OCI-LY3 (cell line): Measurements from ENCODE around the gene ELP2.

Source experiments
- H2AFZ ChIP-seq: fragments of 200-600, 300-600 bp; shearing (Covaris generic); 2 replicates; pipeline ENCODE4 v1.6.0; 2014; ENCODE audit warnings: antibody characterized with exemption, low read depth, low read length
- H3K27ac ChIP-seq: fragments of 200-600, 300-600 bp; sonication (generic); 2 replicates; pipeline ENCODE4 v1.5.1; 2014; ENCODE audit warnings: mild to moderate bottlenecking, low read length, moderate library complexity, mixed read lengths
- H3K27me3 ChIP-seq: fragments of 200-600, 300-600 bp; sonication (generic); 2 replicates; pipeline ENCODE4 v1.6.1; 2014; ENCODE audit warnings: low read depth, low read length, mixed read lengths
- H3K36me3 ChIP-seq: fragments of 200-600, 300-600 bp; sonication (generic); replicated peaks from 2 replicates; pipeline ENCODE3; 2014; ENCODE audit warnings: low read depth, low read length, mixed read lengths
- H3K4me1 ChIP-seq: fragments of 300-600, 200-600 bp; sonication (generic); 2 replicates; pipeline ENCODE4 v1.6.1; 2014; ENCODE audit warnings: low read length, mixed read lengths
- H3K4me2 ChIP-seq: fragments of 200-600, 300-600 bp; sonication (generic); 2 replicates; pipeline ENCODE4 v1.6.1; 2014; ENCODE audit warnings: low read length, mixed read lengths
- H3K4me3 ChIP-seq: fragments of 300-600, 200-600 bp; sonication (generic); 2 replicates; pipeline ENCODE4 v1.5.1; 2014; ENCODE audit warnings: antibody characterized with exemption, mild to moderate bottlenecking, low read length, moderate library complexity
- H3K79me2 ChIP-seq: fragments of 300-600, 200-600 bp; shearing (Covaris generic); 2 replicates; pipeline ENCODE4 v1.6.1; 2014; ENCODE audit warnings: mild to moderate bottlenecking, low read length, mixed read lengths
- H3K9ac ChIP-seq: fragments of 300-600, 200-600 bp; shearing (Covaris generic); 2 replicates; pipeline ENCODE4 v1.6.0; 2014; ENCODE audit warnings: mild to moderate bottlenecking, low read length, moderate library complexity
- H3K9me3 ChIP-seq: fragments of 200-600, 300-600 bp; shearing (Covaris generic); 2 replicates; pipeline ENCODE4 v1.6.1; 2014; ENCODE audit warnings: low read length, mixed read lengths; ENCODE audit not compliant: insufficient read depth
- H4K20me1 ChIP-seq: fragments of 200-600, 300-600 bp; sonication (generic); 2 replicates; pipeline ENCODE4 v1.6.1; 2016; ENCODE audit warnings: low read length, mixed read lengths; ENCODE audit not compliant: insufficient read depth
- CTCF ChIP-seq: fragments of 200-600, 300-600 bp; sonication (generic); IDR thresholded peaks from 2 replicates; pipeline ENCODE4 v1.5.1; 2014; ENCODE audit warnings: antibody characterized with exemption, low read length, low read depth
- EZH2phosphoT487 ChIP-seq: fragments of 200-600 bp; shearing (Covaris generic); IDR thresholded peaks from 2 replicates; pipeline ENCODE4 v1.6.1; 2018; ENCODE audit warnings: antibody characterized with exemption, mixed run types, low read depth

The ELP2 gene

GRCh38 chr18:36104749-36105148 is 24.9 kb upstream of the ELP2 start:
- peaks cover 20% of the 10 kb centered on the region for H3K4me1 ChIP-seq
- no peaks in the 10 kb centered on the region for H3K27me3 ChIP-seq
- H3K27ac ChIP-seq: no peak overlapping the region
- peaks cover 10% of the 10 kb centered on the region; the same call in 1 of the 2 replicates for H3K9me3 ChIP-seq
- H3K79me2 ChIP-seq: no peaks in the 10 kb centered on the region
- no peak overlapping the region for H3K4me3 ChIP-seq
- no peaks in the 10 kb centered on the region; the same call in 1 of the 2 replicates for H4K20me1 ChIP-seq
- H3K9ac ChIP-seq: no peak overlapping the region
- no peak for TF ChIP-seq EZH2phosphoT487
- TF ChIP-seq CTCF: no peak
- H2AFZ ChIP-seq: no peak overlapping the region
- no peak overlapping the region for H3K4me2 ChIP-seq
- peaks cover 17% of the 10 kb centered on the region for H3K36me3 ChIP-seq

GRCh38 chr18:36107477-36107876 is 22.2 kb upstream of the ELP2 start:
- Histone ChIP-seq H3K4me2 (peak overlapping the region; percentile 48), H3K4me3 (no peak overlapping the region; the same call in 1 of the 2 replicates), H3K9ac (no peak overlapping the region), H3K27ac (peak overlapping the region; percentile 45), H4K20me1 (no peaks in the 10 kb centered on the region; the same call in 1 of the 2 replicates), H3K4me1 (peaks cover 20% of the 10 kb centered on the region), H3K36me3 (peaks cover 31% of the 10 kb centered on the region), H3K79me2 (no peaks in the 10 kb centered on the region), H3K27me3 (no peaks in the 10 kb centered on the region), H3K9me3 (peaks cover under 1% of the 10 kb centered on the region; the same call in 1 of the 2 replicates), H2AFZ (no peak overlapping the region)
- TF ChIP-seq EZH2phosphoT487: no peak
- TF ChIP-seq CTCF: no peak

GRCh38 chr18:36108196-36108595 is 21.5 kb upstream of the ELP2 start:
- peaks cover 20% of the 10 kb centered on the region for H3K4me1 ChIP-seq
- no peak overlapping the region for H3K9ac ChIP-seq
- peak overlapping the region; percentile 48 for H3K4me2 ChIP-seq
- peaks cover 36% of the 10 kb centered on the region for H3K36me3 ChIP-seq
- no peaks in the 10 kb centered on the region for H3K9me3 ChIP-seq
- H2AFZ ChIP-seq: no peak overlapping the region
- H3K79me2 ChIP-seq: no peaks in the 10 kb centered on the region
- TF ChIP-seq EZH2phosphoT487: no peak
- no peak for TF ChIP-seq CTCF
- H3K4me3 ChIP-seq: no peak overlapping the region
- no peak overlapping the region for H3K27ac ChIP-seq
- no peaks in the 10 kb centered on the region for H3K27me3 ChIP-seq
- H4K20me1 ChIP-seq: no peaks in the 10 kb centered on the region; the same call in 1 of the 2 replicates

- Histone ChIP-seq H3K4me2 (no peak overlapping the region), H3K9me3 (no peaks in the 10 kb centered on the region), H3K4me3 (no peak overlapping the region), H2AFZ (no peak overlapping the region), H3K9ac (no peak overlapping the region), H3K27ac (no peak overlapping the region), H3K79me2 (no peaks in the 10 kb centered on the region), H3K4me1 (peaks cover 20% of the 10 kb centered on the region), H3K27me3 (no peaks in the 10 kb centered on the region), H4K20me1 (no peaks in the 10 kb centered on the region; the same call in 1 of the 2 replicates), H3K36me3 (peaks cover 39% of the 10 kb centered on the region)
- no peak for TF ChIP-seq CTCF
- TF ChIP-seq EZH2phosphoT487: no peak
These were observed 21.1 kb upstream of the ELP2 start for GRCh38 chr18:36108601-36109000.
